Heart left ventricle (tissue), 16 donors: ENCODE measurements around the gene TMEM203. TPM values are rescaled to one million over a fixed set of nuclear protein-coding genes. Genes with fewer than 3 reads are reported as not detected.

Experiments used
- ATAC-seq, 4 donors: fragments of 200-7000 bp; cut with Tn5 transposase; one replicate each; pipeline ENCODE4 v1.9.1; 2020 to 2022; ENCODE audit warnings: moderate library complexity in 4 of 4, mild to moderate bottlenecking in 3 of 4, moderate number of reproducible peaks in 1 of 4
- DNase-seq, 5 donors: peaks; one replicate each; pipeline ENCODE4 v3.0.0-alpha.2; 2020
- H3K27ac ChIP-seq, 12 donors: fragments of 200-600 bp; sonication (generic) in 4 of 12; one replicate each; pipeline versions ENCODE4 v1.5.0 to v1.8.0; 2016 to 2022; ENCODE audit warnings: mild to moderate bottlenecking in 2 of 12
- H3K27me3 ChIP-seq, 9 donors: fragments of 200-600 bp; sonication (generic) in 2 of 9; one replicate each; pipeline versions ENCODE4 v1.5.1 to v1.8.0; 2016 to 2022; ENCODE audit warnings: mild to moderate bottlenecking in 3 of 9
- H3K36me3 ChIP-seq, 9 donors: fragments of 200-600 bp; sonication (generic) in 2 of 9; one replicate each; pipeline versions ENCODE4 v1.5.0 to v1.8.0; 2018 to 2022; ENCODE audit warnings: mild to moderate bottlenecking in 2 of 9
- H3K4me1 ChIP-seq, 12 donors: fragments of 200-600 bp; sonication (generic) in 4 of 12; one replicate each; pipeline versions ENCODE4 v1.5.0 to v1.8.0; 2016 to 2022; ENCODE audit warnings: mild to moderate bottlenecking in 3 of 12
- H3K4me3 ChIP-seq, 12 donors: fragments of 200-600 bp; sonication (generic) in 4 of 12; one replicate each; pipeline versions ENCODE4 v1.5.0 to v1.8.0; 2017 to 2022; ENCODE audit warnings: mild to moderate bottlenecking in 9 of 12, moderate library complexity in 4 of 12
- H3K9me3 ChIP-seq, 12 donors: fragments of 200-600 bp; sonication (generic) in 4 of 12; one replicate each; pipeline versions ENCODE4 v1.5.0 to v1.8.0; 2016 to 2022; ENCODE audit warnings: mild to moderate bottlenecking in 1 of 12
- CTCF ChIP-seq, 12 donors: fragments of 200-600 bp; sonication (generic) in 4 of 12; IDR thresholded peaks; one replicate each; pipeline versions ENCODE4 v1.5.0 to v1.8.0; 2018 to 2022; ENCODE audit warnings: antibody characterized with exemption in 12 of 12, mild to moderate bottlenecking in 5 of 12
- POLR2A ChIP-seq, 2 donors: fragments of 450-650 bp; IDR thresholded peaks; one replicate each; pipeline ENCODE4 v1.6.1; 2017; ENCODE audit warnings: antibody characterized with exemption in 2 of 2, mild to moderate bottlenecking in 2 of 2, moderate library complexity in 2 of 2
- WGBS, 4 donors: extraction: QIAGEN DNeasy Blood & Tissue Kit in 2 of 4; methylation state at CpG; one replicate each; pipeline versions ENCODE4 v1.1.5 to v1.1.7; 2013 to 2018; 5-methylcytosine and 5-hydroxymethylcytosine counted together
- intact Hi-C, 10 donors: fragments of 100-400 bp; cut with DNase I; formaldehyde crosslinking; loops; one replicate each; pipeline versions ENCODE4 v1.11.1 to v1.14.2; 2022
- polyA plus RNA-seq, 2 donors: library from polyadenylated mRNA; stranded (reverse); fragments of 200-250 nt; gene quantifications; one replicate each; pipeline ENCODE4 v1.2.3, GENCODE V29; 2013
- total RNA-seq, 9 donors: library from RNA; depleted of rRNA in 2 of 9; stranded (reverse); fragments of >200 nt in 2 of 9; fragmentation: NEBNext Ultra II Directional in 3 of 9; extraction: Animal tissue kit (Norgen Biotek cat#: 25700) in 3 of 9; gene quantifications; one replicate each; pipeline versions ENCODE4 v1.1.0 to v1.2.4, GENCODE V29; 2016 to 2023
- donor health status: ischemic (EF 13 %, LVEDD 7.1; RV severe dilation, severe dysfunction).
- donor health status: healthy with polysubstance abuse.
- donor health status: DM: no; HTN: yes; CAD: no.
- donor health status: DM: no; HTN: no; CAD: no.
- donor health status: ischemic (EF 25% LVEDD 6.9; RV normal size, moderate dysfunction).
- donor health status: ischemic (EF 25% LVEDD 5.7; RV mildly dilated, moderate dysfunction).
- donor health status: healthy.
- donor health status: DM: yes; HTN: yes; CAD: no.
- donor health status: ischemic (EF 35%, LVEDD 5.7; RV mildly dilated, moderate dysfunction).
- donor health status: nonischemic (EF 11% LVEDD 7.7; RV severe dilation, severe dysfunction).
- donor health status: DM: yes; HTN: yes; CAD: no.
- donor health status: PGD.
- donor health status: ischemic (EF 29% LVEDD 5.4; RV normal size, mild dysfunction).
- donor health status: nonischemic (EF 23%, LVEDD 6.1; RV moderate dilation, normal function).

TMEM203 gene
- total and polyA plus RNA-seq, 11 donors: 30.8 to 52.0 (median 42.1) TPM

DNA sequence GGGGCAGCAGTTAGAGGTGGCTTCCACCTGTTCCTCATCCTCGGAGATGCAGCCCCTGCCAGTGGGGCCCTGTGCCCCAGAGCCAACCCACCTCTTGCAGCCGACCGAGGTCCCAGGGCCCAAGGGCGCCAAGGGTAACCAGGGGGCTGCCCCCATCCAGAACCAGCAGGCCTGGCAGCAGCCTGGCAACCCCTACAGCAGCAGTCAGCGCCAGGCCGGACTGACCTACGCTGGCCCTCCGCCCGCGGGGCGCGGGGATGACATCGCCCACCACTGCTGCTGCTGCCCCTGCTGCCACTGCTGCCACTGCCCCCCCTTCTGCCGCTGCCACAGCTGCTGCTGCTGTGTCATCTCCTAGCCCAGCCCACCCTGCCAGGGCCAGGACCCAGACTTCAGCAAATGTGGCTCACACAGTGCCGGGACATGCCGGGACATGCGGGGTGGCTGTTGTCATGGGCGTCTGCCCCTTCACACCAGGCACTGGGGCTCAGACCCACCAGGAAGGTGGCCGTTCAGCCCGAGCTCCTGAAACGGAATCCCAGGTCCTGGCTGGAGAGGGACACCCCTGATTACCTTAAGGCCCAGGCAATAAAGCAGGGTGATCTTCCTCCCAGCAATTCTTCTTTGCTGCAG, 20.4 kb upstream of the TMEM203 start:
- TF ChIP-seq CTCF (IDR thresholded peaks at IDR 0.05) (no peak), POLR2A (IDR thresholded peaks at IDR 0.05) (no peak)
- Histone ChIP-seq H3K9me3 (no peaks in the 10 kb centered on the region), H3K36me3 (no peaks in the 10 kb centered on the region), H3K27ac (no peak overlapping the region), H3K4me1 (peaks cover 0 to 35% (median 15%) of the 10 kb centered on the region in 12 donors), H3K4me3 (no peak overlapping the region), H3K27me3 (peaks cover 8 to 31% (median 20%) of the 10 kb centered on the region in 9 donors)
- ATAC-seq (no peak), DNase-seq (no peak)
- WGBS, 4 donors: 70 to 85% (median 82%) methylated on average over 5 to 21 of the region's 21 CpGs
- intact Hi-C loops: loop anchor here (2.0 to 10.0 kb wide), 9 partner anchors 34 to 441 kb away; partner anchors contain the start of genes ANAPC2 (in 4 of the 10) and SSNA1 (in 4 of the 10)

GRCh38 chr9:137224830-137225694, 19.6 kb upstream of the TMEM203 start, which contains the start of gene CYSRT1:
Gene CYSRT1 (plus strand): TSS chr9:137225174. CDS start chr9:137225622, 448 bp downstream.
- peak within 1 kb of the TSS in 11 of 12 donors; percentile 50 to 92 (median 74) for H3K4me3 ChIP-seq
- TF ChIP-seq CTCF (IDR thresholded peaks at IDR 0.05) (no peak), POLR2A (IDR thresholded peaks at IDR 0.05) (no peak)
- WGBS, 4 donors: 52 to 60% (median 56%) methylated on average over 6 to 23 of the region's 23 CpGs
- no peaks in the 10 kb centered on the region for H3K9me3 ChIP-seq
- H3K27me3 ChIP-seq: peaks cover under 1 to 25% (median 13%) of the 10 kb centered on the region in 9 donors
- peak within 1 kb of the TSS in 8 of 12 donors; percentile 83 to 95 (median 94) for H3K27ac ChIP-seq
- DNase-seq (peak in 1 of 5 donors; percentile 30), ATAC-seq (no peak)
- H3K36me3 ChIP-seq: no peaks in the 10 kb centered on the region
- H3K4me1 ChIP-seq: peaks cover 0 to 35% (median 15%) of the 10 kb centered on the region in 12 donors
- intact Hi-C loops: loop anchor here in 9 of 10 donors (5.0 to 10.0 kb wide), 6 partner anchors 33 to 440 kb away; partner anchors contain the start of genes ANAPC2 (in 6 of the 9) and SSNA1 (in 6 of the 9)

- DNase-seq (peak; percentile 98 to 99 (median 99)), ATAC-seq (peak; percentile 91 to 95 (median 92))
- H3K36me3 ChIP-seq: no peaks in the 10 kb centered on the region
- TF ChIP-seq POLR2A (IDR thresholded peaks at IDR 0.05) (peak in 1 of 2 donors; percentile 77), CTCF (IDR thresholded peaks at IDR 0.05) (no peak)
- peaks cover 0 to 7% (median 0%) of the 10 kb centered on the region in 9 donors for H3K27me3 ChIP-seq
- WGBS, 4 donors: 0 to 1% (median 1%) methylated on average over 24 to 63 of the region's 63 CpGs
- peak overlapping the region; percentile 33 to 95 (median 94) for H3K27ac ChIP-seq
- peak overlapping the region; percentile 50 to 92 (median 74) for H3K4me3 ChIP-seq
- intact Hi-C loops: loop anchor here in 3 of 10 donors (1.0 to 10.0 kb wide), 5 partner anchors 19 to 439 kb away; partner anchors contain the start of genes ANAPC2 (in 3 of the 3), SSNA1 (in 3 of the 3), NDOR1 (in 2 of the 3) and TMEM203 (in 2 of the 3)
- H3K9me3 ChIP-seq: no peaks in the 10 kb centered on the region
- peaks cover 0 to 44% (median 24%) of the 10 kb centered on the region in 12 donors for H3K4me1 ChIP-seq
These were observed 17.9 kb upstream of the TMEM203 start for GRCh38 chr9:137223078-137223970.
